K562 (cell line): ENCODE data around the gene ARHGEF10L. TPM values are rescaled to one million over a fixed set of nuclear protein-coding genes. Genes with fewer than 3 reads are reported as not detected.

ENCODE experiments used
- BCL6 ChIP-seq: fragments of 250-450 bp; sonication (Bioruptor Pico); IDR thresholded peaks from 2 replicates; pipeline ENCODE4 v1.4.0; 2020
- CC2D1A ChIP-seq: fragments of 450-650 bp; IDR thresholded peaks from 2 replicates; pipeline ENCODE4 v1.6.1; 2017; ENCODE audit warnings: mild to moderate bottlenecking
- RERE ChIP-seq: sonication (generic); formaldehyde crosslinking; IDR thresholded peaks from 2 replicates; pipeline ENCODE4 v1.8.0; 2023; ENCODE audit warnings: missing genetic modification reagents, mild to moderate bottlenecking, borderline replicate concordance
- USF2 ChIP-seq: sonication (generic); formaldehyde crosslinking; IDR thresholded peaks from 2 replicates; pipeline ENCODE4 v1.5.0; 2020; ENCODE audit warnings: missing genetic modification reagents
- ZNF408 ChIP-seq: fragments of 250-450 bp; sonication (Bioruptor Pico); IDR thresholded peaks from 2 replicates; pipeline ENCODE4 v1.4.0; 2020; ENCODE audit warnings: low read depth, mild to moderate bottlenecking, moderate library complexity
- ZNF57 ChIP-seq: fragments of 450-650 bp; formaldehyde crosslinking; IDR thresholded peaks from 2 replicates; pipeline ENCODE4 v1.4.0; 2020; ENCODE audit warnings: mild to moderate bottlenecking, moderate library complexity
- polyA plus RNA-seq, 8 experiments: library from polyadenylated mRNA; depleted of rRNA in 4 of 8; stranded (reverse) in 5 of 8; unstranded in 3 of 8; fragments of >200 nt; fragmentation: Nextera tagmentation in 2 of 8; fragmentation: Illumina TruSeq in 1 of 8; extraction: Ambion mirVana in 2 of 8; extraction: Trizol in 1 of 8; gene quantifications; 2 replicates each; pipeline versions ENCODE4 v1.2.1 to v1.2.3, GENCODE V29; 2011 to 2014; ENCODE audit warnings: inconsistent platforms in 1 of 8, missing spikeins in 1 of 8
- total RNA-seq, 7 experiments: library from RNA; depleted of rRNA in 6 of 7; stranded (reverse); fragments of >200 nt in 6 of 7; fragmentation: Illumina TruSeq in 2 of 7; extraction: Trizol in 2 of 7; gene quantifications; 2 replicates each; pipeline versions ENCODE4 v1.2.1 to v1.2.3, GENCODE V29; 2011 to 2021; ENCODE audit warnings: low replicate concordance in 1 of 7

The ARHGEF10L gene
- total and polyA plus RNA-seq, 9 of the 15 experiments (the other 6 are each of a cell fraction or from before 2014, with no cell fraction given): 0.09 to 0.13 TPM; not detected in 7

GRCh38 chr1:17539118-17539476 lies 401 bp upstream of the ARHGEF10L start (continued):
- TF ChIP-seq RERE (no peak), ZNF408 (CRISPR knock-in tag) (no peak), ZNF57 (CRISPR knock-in tag) (no peak), USF2 (no peak), BCL6 (CRISPR knock-in tag) (no peak), CC2D1A (no peak)
